Measurements from ENCODE around the gene SSBP3. TPM values are rescaled to one million over a fixed set of nuclear protein-coding genes. Genes with fewer than 3 reads are reported as not detected.

SSBP3 gene
- total RNA-seq, 2 experiments from 2014 or later: 16.5 to 44.9 TPM

DNA sequence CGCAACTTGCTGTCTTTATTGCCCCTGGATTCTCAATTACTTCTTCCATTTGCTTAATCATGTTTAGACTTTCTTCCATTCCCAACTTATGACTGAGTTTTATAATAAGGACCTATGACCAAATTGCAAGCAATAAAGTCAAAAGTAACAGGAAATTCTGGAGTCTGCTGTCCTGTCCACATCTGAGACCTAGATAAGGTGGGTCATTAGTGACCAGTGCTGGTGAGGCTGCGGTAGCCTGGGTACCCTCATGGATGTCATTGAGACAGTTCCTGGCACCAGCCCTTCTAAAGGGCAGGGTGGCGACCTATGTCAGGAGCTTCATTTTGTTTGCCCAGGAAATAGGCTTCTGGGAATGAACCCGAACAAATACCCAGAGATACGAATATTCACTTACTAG is 30.6 kb upstream of the SSBP3 start:
- Histone ChIP-seq H3K4me2 (ENCODE audit: low read length) (no peak overlapping the region), H4K20me1 (ENCODE audit: insufficient read depth, low read length) (no peaks in the 10 kb centered on the region), H3K4me1 (ENCODE audit: insufficient read depth, low read length, poor library complexity, severe bottlenecking) (no peaks in the 10 kb centered on the region), H2AFZ (ENCODE audit: low read length) (no peak overlapping the region), H3K4me3 (ENCODE audit: low read depth, low read length, poor library complexity, severe bottlenecking) (no peak overlapping the region), H3K79me2 (ENCODE audit: insufficient read depth, low read depth, low read length) (no peaks in the 10 kb centered on the region), H3K27ac (ENCODE audit: low read depth, low read length, poor library complexity, severe bottlenecking) (no peak overlapping the region), H3K9me2 (ENCODE audit: insufficient read depth, low read length) (no peaks in the 10 kb centered on the region), H3K9me3 (ENCODE audit: low read length) (no peaks in the 10 kb centered on the region), H3K36me3 (ENCODE audit: insufficient read depth, low read length) (no peaks in the 10 kb centered on the region)
- intact Hi-C loops (cut with micrococcal nuclease; ENCODE audit: unreplicated experiment): no loop called here
- ChIA-PET CTCF (ENCODE audit: unreplicated experiment) (no interaction called here), POLR2A (no interaction called here)
- DNase-seq (ENCODE audit: low spot score): no peak
- TF ChIP-seq EZH2phosphoT487 (IDR thresholded peaks at IDR 0.05; ENCODE audit: borderline replicate concordance, low read depth, low read length): no peak
- TF ChIP-seq, protein P1, sequence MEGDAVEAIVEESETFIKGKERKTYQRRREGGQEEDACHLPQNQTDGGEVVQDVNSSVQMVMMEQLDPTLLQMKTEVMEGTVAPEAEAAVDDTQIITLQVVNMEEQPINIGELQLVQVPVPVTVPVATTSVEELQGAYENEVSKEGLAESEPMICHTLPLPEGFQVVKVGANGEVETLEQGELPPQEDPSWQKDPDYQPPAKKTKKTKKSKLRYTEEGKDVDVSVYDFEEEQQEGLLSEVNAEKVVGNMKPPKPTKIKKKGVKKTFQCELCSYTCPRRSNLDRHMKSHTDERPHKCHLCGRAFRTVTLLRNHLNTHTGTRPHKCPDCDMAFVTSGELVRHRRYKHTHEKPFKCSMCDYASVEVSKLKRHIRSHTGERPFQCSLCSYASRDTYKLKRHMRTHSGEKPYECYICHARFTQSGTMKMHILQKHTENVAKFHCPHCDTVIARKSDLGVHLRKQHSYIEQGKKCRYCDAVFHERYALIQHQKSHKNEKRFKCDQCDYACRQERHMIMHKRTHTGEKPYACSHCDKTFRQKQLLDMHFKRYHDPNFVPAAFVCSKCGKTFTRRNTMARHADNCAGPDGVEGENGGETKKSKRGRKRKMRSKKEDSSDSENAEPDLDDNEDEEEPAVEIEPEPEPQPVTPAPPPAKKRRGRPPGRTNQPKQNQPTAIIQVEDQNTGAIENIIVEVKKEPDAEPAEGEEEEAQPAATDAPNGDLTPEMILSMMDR (conservative IDR thresholded peaks at IDR 0.05; ENCODE audit: low read length): no peak
- BruUV-seq (replicated peaks): no TSS peak

DNA sequence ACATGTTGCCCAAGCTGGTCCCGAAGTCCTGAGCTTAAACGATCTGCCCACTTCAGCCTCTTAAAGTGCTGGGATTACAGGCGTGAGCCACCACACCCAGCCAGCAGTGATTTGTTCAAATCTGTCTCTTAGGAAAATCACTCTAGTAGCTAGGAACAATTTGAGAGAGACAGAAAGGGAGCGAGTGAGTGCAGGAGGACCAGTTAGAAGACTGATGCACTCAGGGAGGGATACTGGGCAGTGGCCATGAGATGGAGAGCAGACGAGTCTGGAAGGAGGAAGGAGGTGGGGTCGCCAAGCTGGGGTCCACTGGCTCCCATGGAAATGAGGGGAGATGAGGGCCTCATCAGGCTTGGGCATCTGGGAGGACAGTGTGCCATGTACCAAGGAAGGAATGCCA is 23.6 kb upstream of the SSBP3 start:
- no peaks in the 10 kb centered on the region for H3K9me3 ChIP-seq (ENCODE audit: low read length)
- no peak overlapping the region for H2AFZ ChIP-seq (ENCODE audit: low read length)
- no peaks in the 10 kb centered on the region for H4K20me1 ChIP-seq (ENCODE audit: insufficient read depth, low read length)
- DNase-seq (ENCODE audit: low spot score): no peak
- no peak overlapping the region for H3K27ac ChIP-seq (ENCODE audit: low read depth, low read length, poor library complexity, severe bottlenecking)
- H3K4me2 ChIP-seq (ENCODE audit: low read length): no peak overlapping the region
- H3K4me3 ChIP-seq (ENCODE audit: low read depth, low read length, poor library complexity, severe bottlenecking): no peak overlapping the region
- H3K36me3 ChIP-seq (ENCODE audit: insufficient read depth, low read length): no peaks in the 10 kb centered on the region
- H3K4me1 ChIP-seq (ENCODE audit: insufficient read depth, low read length, poor library complexity, severe bottlenecking): no peaks in the 10 kb centered on the region
- CTCF ChIA-PET (ENCODE audit: unreplicated experiment): no interaction called here
- intact Hi-C loops (cut with micrococcal nuclease; ENCODE audit: unreplicated experiment): no loop called here
- no peaks in the 10 kb centered on the region for H3K9me2 ChIP-seq (ENCODE audit: insufficient read depth, low read length)
- H3K79me2 ChIP-seq (ENCODE audit: insufficient read depth, low read depth, low read length): no peaks in the 10 kb centered on the region
- no TSS peak for BruUV-seq (replicated peaks)
- POLR2A ChIA-PET: no interaction called here
- TF ChIP-seq, protein P1 (conservative IDR thresholded peaks at IDR 0.05; ENCODE audit: low read length): no peak
- no peak for TF ChIP-seq EZH2phosphoT487 (IDR thresholded peaks at IDR 0.05; ENCODE audit: borderline replicate concordance, low read depth, low read length)

DNA sequence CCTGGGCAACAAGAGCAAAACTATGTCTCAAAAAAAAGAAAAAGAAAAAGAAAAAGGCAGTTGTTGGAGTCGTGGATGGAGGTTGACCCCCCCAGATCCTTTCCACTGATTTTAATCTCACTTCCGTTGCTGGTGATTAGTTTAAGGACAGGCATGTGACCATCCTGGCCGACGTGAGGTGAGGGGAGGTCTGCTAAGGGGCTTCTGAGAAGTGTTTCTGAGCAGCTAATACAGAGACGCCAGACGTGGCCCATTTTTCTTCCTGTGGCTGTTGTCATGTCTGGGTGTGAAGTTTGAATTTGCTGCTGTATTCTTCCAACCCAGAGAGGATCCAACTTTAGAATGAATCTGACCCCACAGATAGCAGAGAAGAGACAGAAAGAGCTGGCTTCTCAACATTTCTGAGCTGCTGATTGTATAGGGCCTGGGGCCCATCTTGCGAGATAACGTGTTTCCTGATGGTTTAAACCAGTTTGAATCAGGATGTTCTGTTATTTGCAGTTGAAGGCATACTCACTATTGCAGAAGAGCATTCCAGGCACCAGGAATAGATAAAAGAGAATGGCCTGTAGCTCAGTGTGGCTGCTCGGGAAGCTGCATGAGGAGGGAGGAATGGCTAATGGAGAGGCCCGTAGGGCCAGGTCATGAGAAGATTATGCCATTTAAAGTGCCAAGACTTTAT is 22.8 kb upstream of the SSBP3 start:
- DNase-seq (ENCODE audit: low spot score): no peak
- intact Hi-C loops (cut with micrococcal nuclease; ENCODE audit: unreplicated experiment): no loop called here
- Histone ChIP-seq H3K27ac (ENCODE audit: low read depth, low read length, poor library complexity, severe bottlenecking) (no peak overlapping the region), H2AFZ (ENCODE audit: low read length) (no peak overlapping the region), H3K36me3 (ENCODE audit: insufficient read depth, low read length) (no peaks in the 10 kb centered on the region), H3K4me3 (ENCODE audit: low read depth, low read length, poor library complexity, severe bottlenecking) (no peak overlapping the region), H3K9me3 (ENCODE audit: low read length) (no peaks in the 10 kb centered on the region), H3K79me2 (ENCODE audit: insufficient read depth, low read depth, low read length) (no peaks in the 10 kb centered on the region), H3K4me1 (ENCODE audit: insufficient read depth, low read length, poor library complexity, severe bottlenecking) (no peaks in the 10 kb centered on the region), H4K20me1 (ENCODE audit: insufficient read depth, low read length) (no peaks in the 10 kb centered on the region), H3K9me2 (ENCODE audit: insufficient read depth, low read length) (no peaks in the 10 kb centered on the region), H3K4me2 (ENCODE audit: low read length) (no peak overlapping the region)
- BruUV-seq (replicated peaks): no TSS peak
- ChIA-PET POLR2A (no interaction called here), CTCF (ENCODE audit: unreplicated experiment) (interaction anchor here (0.6 kb wide), 1 partner anchor 81 kb away, joined by 5 read pairs; no protein-coding TSS in a partner anchor)
- TF ChIP-seq EZH2phosphoT487 (IDR thresholded peaks at IDR 0.05; ENCODE audit: borderline replicate concordance, low read depth, low read length): no peak
- TF ChIP-seq, protein P1 (conservative IDR thresholded peaks at IDR 0.05; ENCODE audit: low read length): no peak
